ENCODE measurements around the gene NMNAT3.

DNA sequence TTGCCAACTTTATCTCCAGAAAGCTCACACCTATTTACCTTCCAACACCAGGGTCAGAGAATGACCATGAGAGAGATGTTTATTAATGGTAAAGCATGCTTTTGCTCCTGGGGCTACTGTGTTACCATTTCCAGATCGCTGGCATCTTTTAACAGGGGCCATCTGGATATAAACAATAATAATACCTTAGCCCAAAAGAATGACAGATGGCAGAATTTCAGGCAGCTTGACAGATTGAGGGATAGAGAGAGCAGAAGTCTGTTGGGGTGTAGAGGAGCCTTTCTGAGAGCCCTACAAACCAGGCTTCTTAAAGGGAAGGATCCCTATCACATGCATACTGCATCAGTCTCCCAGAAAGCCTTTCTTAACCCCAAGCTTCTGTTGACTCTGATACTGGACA, 156.0 kb downstream of the NMNAT3 start:
- TF ChIP-seq, protein P1, sequence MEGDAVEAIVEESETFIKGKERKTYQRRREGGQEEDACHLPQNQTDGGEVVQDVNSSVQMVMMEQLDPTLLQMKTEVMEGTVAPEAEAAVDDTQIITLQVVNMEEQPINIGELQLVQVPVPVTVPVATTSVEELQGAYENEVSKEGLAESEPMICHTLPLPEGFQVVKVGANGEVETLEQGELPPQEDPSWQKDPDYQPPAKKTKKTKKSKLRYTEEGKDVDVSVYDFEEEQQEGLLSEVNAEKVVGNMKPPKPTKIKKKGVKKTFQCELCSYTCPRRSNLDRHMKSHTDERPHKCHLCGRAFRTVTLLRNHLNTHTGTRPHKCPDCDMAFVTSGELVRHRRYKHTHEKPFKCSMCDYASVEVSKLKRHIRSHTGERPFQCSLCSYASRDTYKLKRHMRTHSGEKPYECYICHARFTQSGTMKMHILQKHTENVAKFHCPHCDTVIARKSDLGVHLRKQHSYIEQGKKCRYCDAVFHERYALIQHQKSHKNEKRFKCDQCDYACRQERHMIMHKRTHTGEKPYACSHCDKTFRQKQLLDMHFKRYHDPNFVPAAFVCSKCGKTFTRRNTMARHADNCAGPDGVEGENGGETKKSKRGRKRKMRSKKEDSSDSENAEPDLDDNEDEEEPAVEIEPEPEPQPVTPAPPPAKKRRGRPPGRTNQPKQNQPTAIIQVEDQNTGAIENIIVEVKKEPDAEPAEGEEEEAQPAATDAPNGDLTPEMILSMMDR (IDR thresholded peaks at IDR 0.05; ENCODE audit: low read length) = no peak
- TF ChIP-seq EZH2 (IDR thresholded peaks at IDR 0.05; ENCODE audit: borderline replicate concordance, low read length) = no peak

All from OCI-LY1 (cell line).